CD4-positive, alpha-beta T cell (primary cell): ENCODE measurements around the gene SANBR. TPM values are rescaled to one million over a fixed set of nuclear protein-coding genes. Genes with fewer than 3 reads are reported as not detected.

Source experiments
- ATAC-seq: fragments of 200-7000 bp; cut with Tn5 transposase; one replicate; pipeline ENCODE4 v1.10.0; 2022; ENCODE audit warnings: mild to moderate bottlenecking; ENCODE audit not compliant: poor library complexity
- CTCF ChIA-PET: fragments of 350-600 bp; sonication (Branson Sonifier 250); formaldehyde crosslinking; loops from one replicate; lab custom pipeline; 2021; ENCODE audit warnings: antibody characterized with exemption, inconsistent platforms; lab: Charles Lee
- POLR2A ChIA-PET: fragments of 350-600 bp; sonication (Branson Sonifier 250); formaldehyde crosslinking; loops from one replicate; lab custom pipeline; 2021; ENCODE audit warnings: antibody characterized with exemption, inconsistent platforms; lab: Charles Lee
- DNase-seq, 14 experiments: peaks; one replicate each; pipeline ENCODE4 v3.0.0-alpha.2; 2013 to 2020; ENCODE audit warnings: mixed read lengths in 2 of 14
- H3K27ac ChIP-seq, 2 donors: one replicate each; pipeline versions ENCODE4 v1.5.1 to v1.7.0; 2013; ENCODE audit warnings: low read length in 2 of 2, low read depth in 1 of 2, mild to moderate bottlenecking in 1 of 2
- H3K27me3 ChIP-seq, 2 experiments: 1 replicate in 1 of 2; 2 replicates in 1 of 2; pipeline versions ENCODE4 v1.6.1 to v1.7.0; 2013; ENCODE audit warnings: low read length in 2 of 2, control low read depth in 1 of 2, mild to moderate bottlenecking in 1 of 2, moderate library complexity in 1 of 2; ENCODE audit not compliant: insufficient read depth in 2 of 2, control insufficient read depth in 1 of 2
- H3K36me3 ChIP-seq: one replicate; pipeline ENCODE4 v1.6.1; 2013; ENCODE audit warnings: low read length, control low read depth; ENCODE audit not compliant: insufficient read depth
- H3K4me1 ChIP-seq: one replicate; pipeline ENCODE4 v1.6.1; 2013; ENCODE audit warnings: low read length, control low read depth; ENCODE audit not compliant: insufficient read depth
- H3K4me3 ChIP-seq: one replicate; pipeline ENCODE4 v1.5.1; 2013; ENCODE audit warnings: mild to moderate bottlenecking, low read length, moderate library complexity
- H3K9me3 ChIP-seq, 2 experiments: 1 replicate in 1 of 2; 2 replicates in 1 of 2; pipeline versions ENCODE4 v1.6.1 to v1.7.0; 2013; ENCODE audit warnings: low read length in 2 of 2, mild to moderate bottlenecking in 2 of 2, control low read depth in 1 of 2, moderate library complexity in 1 of 2; ENCODE audit not compliant: control insufficient read depth in 1 of 2, insufficient read depth in 1 of 2
- H3K27ac Mint-ChIP-seq: one replicate; pipeline ENCODE4 v1.8.0; 2020; ENCODE audit warnings: mixed read lengths
- H3K27me3 Mint-ChIP-seq: one replicate; pipeline ENCODE4 v1.8.0; 2021; ENCODE audit warnings: mixed read lengths
- H3K36me3 Mint-ChIP-seq: one replicate; pipeline ENCODE4 v1.8.0; 2021; ENCODE audit warnings: low read depth, mixed read lengths
- H3K4me1 Mint-ChIP-seq: one replicate; pipeline ENCODE4 v1.8.0; 2021; ENCODE audit warnings: low read depth, mixed read lengths
- H3K4me3 Mint-ChIP-seq: one replicate; pipeline ENCODE4 v1.8.0; 2020; ENCODE audit warnings: mild to moderate bottlenecking, mixed read lengths
- H3K9me3 Mint-ChIP-seq: one replicate; pipeline ENCODE4 v1.8.0; 2020; ENCODE audit warnings: mixed read lengths
- intact Hi-C, 2 experiments: fragments of 100-400 bp; cut with DNase I in 1 of 2; cut with micrococcal nuclease in 1 of 2; formaldehyde crosslinking; loops; one replicate each; pipeline versions ENCODE4 v1.15.1 to v1.9.0; 2023 to 2025; cut with DNase I, micrococcal nuclease
- total RNA-seq, 174 experiments: library from RNA in 2 of 174; stranded (reverse) in 2 of 174; gene quantifications; one replicate each; pipeline ENCODE4 v1.2.3 and lab custom pipeline; 2021 to 2026
- TF ChIP-seq, protein P1 (sequence below): fragments of 200-600 bp; IDR thresholded peaks from one replicate; pipeline ENCODE4 v1.8.0; 2022; ENCODE audit warnings: antibody characterized with exemption, mild to moderate bottlenecking

The SANBR gene
- total RNA-seq, 2 experiments from 2014 or later: 1.1 to 1.3 TPM

DNA sequence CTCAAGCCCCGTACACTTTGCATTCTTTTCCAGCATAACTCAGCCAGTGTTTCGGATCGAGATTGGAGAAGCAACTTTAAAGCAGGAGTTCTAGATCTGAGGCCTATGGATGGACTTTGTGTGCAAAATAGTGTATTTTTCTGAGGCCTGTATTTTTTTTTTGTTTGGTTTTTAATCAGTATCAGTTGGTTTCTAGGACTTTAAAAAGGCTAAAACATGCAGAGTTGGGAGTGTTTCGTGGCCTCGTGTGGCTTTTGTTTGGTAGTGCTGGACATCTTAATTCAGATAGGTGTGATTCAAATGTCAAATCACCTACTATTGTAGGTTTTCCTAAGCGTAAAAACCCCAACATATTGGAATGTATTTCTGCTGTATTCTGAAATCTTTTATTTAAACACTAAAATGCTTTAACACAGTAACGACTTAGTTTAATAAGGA lies 47.3 kb upstream of the SANBR start:
- intact Hi-C loops: loop anchor here in 1 of 2 experiments (2.0 to 10.0 kb wide), 4 partner anchors 49 to 160 kb away; partner anchors contain the start of gene SANBR
- no peak for ATAC-seq

DNA sequence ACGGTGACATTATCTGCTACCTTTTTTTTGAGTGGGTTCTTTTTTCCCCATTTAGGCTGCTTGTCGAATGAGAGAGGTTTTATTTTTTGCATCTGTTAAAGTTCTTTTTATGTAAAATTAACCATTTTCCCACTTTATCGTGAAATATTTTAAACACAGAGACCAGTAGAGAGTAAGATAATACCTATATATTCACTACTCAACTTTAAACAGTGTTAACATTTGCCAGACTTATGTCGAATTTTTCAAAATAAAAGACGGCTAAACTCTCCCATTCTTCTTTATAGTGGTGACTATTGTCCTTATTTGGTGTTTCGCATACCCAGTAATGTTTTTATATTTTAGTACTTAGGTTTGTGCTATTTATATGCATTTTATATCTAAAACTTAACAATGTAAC lies 46.9 kb upstream of the SANBR start:
- Histone ChIP-seq H3K4me3 (peak overlapping the region; percentile 64), H3K36me3 (peaks cover 5% of the 10 kb centered on the region), H3K9me3 (no peaks in the 10 kb centered on the region), H3K27ac (peak overlapping the region in 1 of 2 donors; percentile 85), H3K4me1 (peaks cover 10% of the 10 kb centered on the region), H3K27me3 (no peaks in the 10 kb centered on the region)
- H3K4me1 Mint-ChIP-seq: peaks cover 58% of the 10 kb centered on the region
- H3K4me3 Mint-ChIP-seq: peak overlapping the region; percentile 100
- H3K27me3 Mint-ChIP-seq: no peaks in the 10 kb centered on the region
- ChIA-PET CTCF (no interaction called here), POLR2A (no interaction called here)
- no peaks in the 10 kb centered on the region for H3K9me3 Mint-ChIP-seq
- peaks cover 41% of the 10 kb centered on the region for H3K36me3 Mint-ChIP-seq
- TF ChIP-seq, protein P1, sequence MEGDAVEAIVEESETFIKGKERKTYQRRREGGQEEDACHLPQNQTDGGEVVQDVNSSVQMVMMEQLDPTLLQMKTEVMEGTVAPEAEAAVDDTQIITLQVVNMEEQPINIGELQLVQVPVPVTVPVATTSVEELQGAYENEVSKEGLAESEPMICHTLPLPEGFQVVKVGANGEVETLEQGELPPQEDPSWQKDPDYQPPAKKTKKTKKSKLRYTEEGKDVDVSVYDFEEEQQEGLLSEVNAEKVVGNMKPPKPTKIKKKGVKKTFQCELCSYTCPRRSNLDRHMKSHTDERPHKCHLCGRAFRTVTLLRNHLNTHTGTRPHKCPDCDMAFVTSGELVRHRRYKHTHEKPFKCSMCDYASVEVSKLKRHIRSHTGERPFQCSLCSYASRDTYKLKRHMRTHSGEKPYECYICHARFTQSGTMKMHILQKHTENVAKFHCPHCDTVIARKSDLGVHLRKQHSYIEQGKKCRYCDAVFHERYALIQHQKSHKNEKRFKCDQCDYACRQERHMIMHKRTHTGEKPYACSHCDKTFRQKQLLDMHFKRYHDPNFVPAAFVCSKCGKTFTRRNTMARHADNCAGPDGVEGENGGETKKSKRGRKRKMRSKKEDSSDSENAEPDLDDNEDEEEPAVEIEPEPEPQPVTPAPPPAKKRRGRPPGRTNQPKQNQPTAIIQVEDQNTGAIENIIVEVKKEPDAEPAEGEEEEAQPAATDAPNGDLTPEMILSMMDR: no peak
- DNase-seq (no peak), ATAC-seq (no peak)
- H3K27ac Mint-ChIP-seq: peak overlapping the region; percentile 89
- intact Hi-C loops: loop anchor here in 1 of 2 experiments (2.0 to 10.0 kb wide), 4 partner anchors 49 to 160 kb away; partner anchors contain the start of gene SANBR

More for the DNA sequence above, 47.3 kb upstream of the SANBR start:
- H3K27ac ChIP-seq: peak overlapping the region; percentile 71 to 85
- Mint-ChIP-seq H3K9me3 (no peaks in the 10 kb centered on the region), H3K27me3 (no peaks in the 10 kb centered on the region), H3K27ac (peak overlapping the region; percentile 89), H3K36me3 (peaks cover 39% of the 10 kb centered on the region), H3K4me1 (peaks cover 54% of the 10 kb centered on the region), H3K4me3 (peak overlapping the region; percentile 100)
- DNase-seq: no peak
- TF ChIP-seq, protein P1: no peak
- H3K4me1 ChIP-seq: peaks cover 10% of the 10 kb centered on the region
- H3K36me3 ChIP-seq: peaks cover 5% of the 10 kb centered on the region
- H3K4me3 ChIP-seq: peak overlapping the region; percentile 64
- no peaks in the 10 kb centered on the region for H3K27me3 ChIP-seq
- H3K9me3 ChIP-seq: no peaks in the 10 kb centered on the region
- POLR2A ChIA-PET: interaction anchor here (1.0 to 2.1 kb wide), 4 partner anchors 9 to 262 kb away, joined by 3 to 11 read pairs (median 6); partner anchors contain the start of gene PAPOLG
- CTCF ChIA-PET: no interaction called here

DNA sequence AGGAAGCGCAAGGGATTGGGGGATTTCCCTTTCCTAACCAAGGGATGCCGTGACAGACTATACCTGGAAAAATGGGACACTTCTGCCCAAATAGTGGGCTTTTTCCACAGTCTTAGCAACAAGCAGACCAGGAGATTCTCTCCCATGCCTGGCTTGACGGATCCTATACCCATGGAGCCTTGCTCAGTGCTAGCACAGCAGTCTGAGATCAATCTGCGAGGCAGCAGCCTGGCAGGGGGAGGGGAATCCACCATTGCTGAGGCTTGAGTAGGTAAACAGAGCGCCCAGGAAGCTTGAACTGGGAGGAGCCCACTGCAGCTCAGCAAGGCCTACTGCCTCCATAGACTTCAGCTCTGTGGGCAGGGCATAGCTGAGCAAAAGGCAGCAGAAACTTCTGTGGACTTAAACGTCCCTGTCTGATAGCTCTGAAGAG lies 44.4 kb upstream of the SANBR start:
- ChIA-PET POLR2A (no interaction called here), CTCF (no interaction called here)
- no peaks in the 10 kb centered on the region for H3K27me3 Mint-ChIP-seq
- Histone ChIP-seq H3K36me3 (peaks cover 5% of the 10 kb centered on the region), H3K4me1 (peaks cover 10% of the 10 kb centered on the region), H3K27ac (no peak overlapping the region), H3K27me3 (no peaks in the 10 kb centered on the region), H3K9me3 (no peaks in the 10 kb centered on the region), H3K4me3 (no peak overlapping the region)
- no peak overlapping the region for H3K4me3 Mint-ChIP-seq
- peaks cover 63% of the 10 kb centered on the region for H3K4me1 Mint-ChIP-seq
- peaks cover 46% of the 10 kb centered on the region for H3K36me3 Mint-ChIP-seq
- ATAC-seq (no peak), DNase-seq (no peak)
- intact Hi-C loops: no loop called here
- TF ChIP-seq, protein P1: no peak
- no peaks in the 10 kb centered on the region for H3K9me3 Mint-ChIP-seq
- no peak overlapping the region for H3K27ac Mint-ChIP-seq
